K562 (cell line): ENCODE measurements around the gene WWOX.

Source experiments
- ADNP ChIP-seq: fragments of 200-800 bp; sonication (Bioruptor generic); IDR thresholded peaks from 2 replicates; pipeline ENCODE4 v1.6.1; 2016; ENCODE audit warnings: missing genetic modification characterization, missing compliant biosample characterization
- ATF1 ChIP-seq, 2 experiments: fragments of 450-650 bp in 1 of 2; IDR thresholded peaks; 2 replicates each; pipeline ENCODE4 v1.6.1; 2016; ENCODE audit warnings: missing compliant biosample characterization in 1 of 2, missing genetic modification characterization in 1 of 2
- E2F1 ChIP-seq: sonication (generic); formaldehyde crosslinking; IDR thresholded peaks from 2 replicates; pipeline ENCODE4 v1.8.1; 2023; ENCODE audit warnings: mild to moderate bottlenecking, missing genetic modification reagents, moderate library complexity
- FOXJ3 ChIP-seq: sonication (generic); formaldehyde crosslinking; IDR thresholded peaks from 2 replicates; pipeline ENCODE4 v1.4.0; 2020; ENCODE audit warnings: mild to moderate bottlenecking, missing genetic modification reagents
- GABPA ChIP-seq: fragments of 200-800 bp; sonication (Bioruptor generic); conservative IDR thresholded peaks from 2 replicates; pipeline ENCODE4 v1.6.1; 2016; ENCODE audit warnings: low read depth, missing genetic modification characterization, missing compliant biosample characterization
- POLR2A ChIP-seq: fragments of 450-650 bp; conservative IDR thresholded peaks from 2 replicates; pipeline ENCODE4 v1.6.1; 2016
- ZC3H4 ChIP-seq: sonication (generic); formaldehyde crosslinking; IDR thresholded peaks from 2 replicates; pipeline ENCODE4 v1.9.0; 2021; ENCODE audit warnings: missing genetic modification reagents, borderline replicate concordance
- ZMIZ1 ChIP-seq, 2 experiments: fragments of 150-350 bp in 1 of 2; IDR thresholded peaks; 2 replicates each; pipeline ENCODE4 v1.6.1; 2012 to 2016; ENCODE audit warnings: low read depth in 2 of 2, low read length in 2 of 2, mild to moderate bottlenecking in 1 of 2, moderate library complexity in 1 of 2
- ZNF146 ChIP-seq: IDR thresholded peaks from one replicate; pipeline ENCODE4 v1.6.1; 2018; ENCODE audit warnings: missing compliant biosample characterization; ENCODE audit not compliant: unreplicated experiment
- ZNF354B ChIP-seq: fragments of 250-450 bp; sonication (Bioruptor Pico); IDR thresholded peaks from 2 replicates; pipeline ENCODE4 v1.4.0; 2020

GRCh38 chr16:78984887-78985464 is 885.5 kb downstream of the WWOX start:
- TF ChIP-seq ZNF354B = no peak
- TF ChIP-seq ZC3H4 (CRISPR knock-in tag) = no peak
- TF ChIP-seq ADNP = no peak
- no peak for TF ChIP-seq FOXJ3 (CRISPR knock-in tag)
- no peak for TF ChIP-seq ZMIZ1 (IDR thresholded peaks at IDR 0.05; ENCODE audit: low read depth in 2 of 2, low read length in 2 of 2)
- TF ChIP-seq E2F1 (CRISPR knock-in tag) = no peak
- TF ChIP-seq ATF1 (CRISPR knock-in tag; IDR thresholded peaks at IDR 0.05) = no peak
- TF ChIP-seq ATF1 (tag; IDR thresholded peaks at IDR 0.05) = no peak
- TF ChIP-seq ZNF146 (CRISPR knock-in tag) = no peak
- TF ChIP-seq GABPA (tag) = no peak
- TF ChIP-seq POLR2A = no peak
